GM12892 (cell line): ENCODE results near the gene LDLRAD4.

Experiments used
- POLR2A ChIP-seq: IDR thresholded peaks from 2 replicates; pipeline ENCODE4 v1.6.1; 2011; ENCODE audit warnings: low read depth, low read length, control low read depth
- TAF1 ChIP-seq: IDR thresholded peaks from 2 replicates; pipeline ENCODE4 v1.6.1; 2011; ENCODE audit warnings: low read depth, mild to moderate bottlenecking, control low read depth, low read length, borderline replicate concordance

DNA sequence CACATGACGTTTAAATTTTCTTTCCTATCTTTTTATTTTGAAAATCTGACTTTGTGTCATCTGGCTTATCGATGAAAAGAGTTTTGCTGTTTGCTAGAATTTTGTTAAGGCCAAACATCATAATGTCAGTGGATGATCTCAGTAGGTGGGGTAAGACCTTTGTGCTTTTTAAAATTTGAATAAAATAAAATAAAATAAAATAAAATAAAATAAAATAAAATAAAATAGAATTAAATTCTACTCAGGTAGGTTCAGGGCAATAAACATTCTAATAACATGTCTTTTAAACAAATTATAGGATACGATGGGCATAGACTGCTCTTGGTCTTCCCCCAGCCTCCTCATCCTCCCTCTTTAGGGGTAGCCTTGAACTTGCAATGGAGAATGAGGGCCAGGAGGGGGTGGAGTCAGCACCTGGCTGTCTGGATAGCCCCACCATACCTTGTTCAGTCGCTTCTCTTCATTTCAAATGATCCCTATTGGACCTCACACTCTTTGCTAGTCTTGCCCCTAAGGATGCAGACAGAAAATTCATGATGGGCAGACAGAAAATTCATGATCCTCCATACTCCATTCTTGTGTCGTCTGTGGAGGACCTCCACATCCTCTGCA, 8.1 kb downstream of the LDLRAD4 start:
- TF ChIP-seq POLR2A (no peak), TAF1 (no peak)
